B cell (primary cell): Measurements from ENCODE around the gene ZNF428. TPM values are rescaled to one million over a fixed set of nuclear protein-coding genes. Genes with fewer than 3 reads are reported as not detected.

ENCODE experiments used
- ATAC-seq: fragments of 200-7000 bp; cut with Tn5 transposase; one replicate; pipeline ENCODE4 v1.10.0; 2021; ENCODE audit warnings: low read depth, mild to moderate bottlenecking, moderate number of reproducible peaks, moderate library complexity
- CTCF ChIA-PET: fragments of 350-600 bp; sonication (Branson Sonifier 250); formaldehyde crosslinking; loops from one replicate; lab custom pipeline; 2021; ENCODE audit warnings: antibody characterized with exemption, inconsistent platforms; lab: Charles Lee
- POLR2A ChIA-PET: fragments of 350-600 bp; sonication (Branson Sonifier 250); formaldehyde crosslinking; loops from one replicate; lab custom pipeline; 2021; ENCODE audit warnings: antibody characterized with exemption; lab: Charles Lee
- DNase-seq: peaks from one replicate; pipeline ENCODE4 v3.0.0; 2013
- H2AFZ ChIP-seq: 2 replicates; pipeline ENCODE4 v1.6.1; 2012; ENCODE audit warnings: mild to moderate bottlenecking, low read depth, low read length; ENCODE audit not compliant: insufficient read depth, poor library complexity, severe bottlenecking
- H3K27ac ChIP-seq, 2 donors: 1 replicate in 1 of 2; 2 replicates in 1 of 2; pipeline ENCODE4 v1.5.1; 2012 to 2013; ENCODE audit warnings: low read length in 2 of 2, mild to moderate bottlenecking in 2 of 2, moderate library complexity in 1 of 2
- H3K27me3 ChIP-seq, 4 experiments: fragments of 200-600 bp in 1 of 4; sonication (generic) in 1 of 4; replicated peaks in 1 of 4; 1 replicate in 2 of 4; 2 replicates in 2 of 4; pipeline versions ENCODE4 v1.6.1 to v1.7.0; 2013 to 2016; ENCODE audit warnings: low read length in 3 of 4, mild to moderate bottlenecking in 2 of 4, mixed read lengths in 1 of 4, moderate library complexity in 1 of 4; ENCODE audit not compliant: insufficient read depth in 4 of 4, control insufficient read depth in 3 of 4; ENCODE audit errors: control extremely low read depth in 1 of 4
- H3K36me3 ChIP-seq, 2 experiments: replicated peaks in 1 of 2; 1 replicate in 1 of 2; 2 replicates in 1 of 2; pipeline versions ENCODE4 v1.6.1 to v1.7.1; 2013; ENCODE audit warnings: low read length in 1 of 2; ENCODE audit not compliant: insufficient read depth in 2 of 2, control insufficient read depth in 1 of 2; ENCODE audit errors: control extremely low read depth in 1 of 2, extremely low read depth in 1 of 2
- H3K4me1 ChIP-seq, 2 donors: fragments of 200-600 bp in 1 of 2; sonication (generic) in 1 of 2; 1 replicate in 1 of 2; 2 replicates in 1 of 2; pipeline versions ENCODE4 v1.5.1 to v1.6.1; 2013 to 2017; ENCODE audit warnings: low read length in 2 of 2; ENCODE audit not compliant: control insufficient read depth in 2 of 2, insufficient read depth in 2 of 2
- H3K4me2 ChIP-seq: replicated peaks from 2 replicates; pipeline ENCODE3; 2012; ENCODE audit warnings: mild to moderate bottlenecking, low read depth, low read length; ENCODE audit not compliant: poor library complexity, severe bottlenecking
- H3K4me3 ChIP-seq, 5 experiments: fragments of 200-600 bp in 1 of 5; sonication (generic) in 1 of 5; 1 replicate in 3 of 5; 2 replicates in 2 of 5; pipeline versions ENCODE4 v1.5.1 to v1.7.0; 2011 to 2016; ENCODE audit warnings: low read length in 4 of 5, mild to moderate bottlenecking in 4 of 5, low read depth in 2 of 5, control low read depth in 1 of 5, moderate library complexity in 1 of 5; ENCODE audit not compliant: insufficient read depth in 1 of 5; ENCODE audit errors: control extremely low read depth in 1 of 5, extremely low read depth in 1 of 5
- H3K79me2 ChIP-seq: fragments of 200-600 bp; sonication (generic); one replicate; pipeline ENCODE4 v1.6.0; 2016; ENCODE audit warnings: low read length; ENCODE audit not compliant: control insufficient read depth, insufficient read depth
- H3K9ac ChIP-seq: fragments of 200-600 bp; sonication (generic); 2 replicates; pipeline ENCODE4 v1.6.1; 2017; ENCODE audit warnings: mild to moderate bottlenecking, low read length, moderate library complexity
- H3K9me3 ChIP-seq, 3 donors: one replicate each; pipeline versions ENCODE4 v1.6.1 to v1.7.1; 2013; ENCODE audit warnings: low read length in 2 of 3; ENCODE audit not compliant: control insufficient read depth in 2 of 3, insufficient read depth in 1 of 3; ENCODE audit errors: control extremely low read depth in 1 of 3
- H4K20me1 ChIP-seq: 2 replicates; pipeline ENCODE4 v1.6.0; 2012; ENCODE audit warnings: mild to moderate bottlenecking, low read length; ENCODE audit not compliant: insufficient read depth, control insufficient read depth, poor library complexity, severe bottlenecking
- H3K27ac Mint-ChIP-seq: one replicate; pipeline ENCODE4 v1.8.0; 2021; ENCODE audit warnings: mixed read lengths
- H3K27me3 Mint-ChIP-seq: one replicate; pipeline ENCODE4 v1.8.0; 2021; ENCODE audit warnings: mixed read lengths
- H3K4me1 Mint-ChIP-seq: one replicate; pipeline ENCODE4 v1.8.0; 2021; ENCODE audit warnings: mixed read lengths
- H3K4me3 Mint-ChIP-seq: one replicate; pipeline ENCODE4 v1.8.0; 2021; ENCODE audit warnings: mixed read lengths
- H3K9me3 Mint-ChIP-seq: one replicate; pipeline ENCODE4 v1.8.0; 2022; ENCODE audit warnings: mixed read lengths; ENCODE audit not compliant: insufficient read depth
- EZH2 ChIP-seq: IDR thresholded peaks from 2 replicates; pipeline ENCODE4 v1.6.1; 2012; ENCODE audit warnings: borderline replicate concordance, low read depth, mild to moderate bottlenecking, moderate library complexity, low read length; ENCODE audit not compliant: insufficient read depth, poor library complexity, severe bottlenecking
- WGBS: methylation state at CpG from one replicate; pipeline ENCODE4 v1.1.5; 2013; ENCODE audit warnings: missing lambda C conversion rate; ENCODE audit not compliant: insufficient coverage; 5-methylcytosine and 5-hydroxymethylcytosine counted together
- intact Hi-C: fragments of 100-400 bp; cut with micrococcal nuclease; formaldehyde crosslinking; loops from one replicate; pipeline ENCODE4 v1.10.0; 2022
- polyA plus RNA-seq: library from polyadenylated mRNA; depleted of rRNA; stranded (reverse); fragments of >200 nt; gene quantifications from 2 replicates; pipeline ENCODE4 v1.2.3, GENCODE V29; 2012
- total RNA-seq, 2 donors: library from RNA; stranded (reverse); fragments of 120-200 nt in 1 of 2; gene quantifications; 1 replicate in 1 of 2; 2 replicates in 1 of 2; pipeline versions ENCODE4 v1.2.3 to v1.2.4, GENCODE V29; 2013 to 2022
- TF ChIP-seq, protein P1 (sequence below): fragments of 200-600 bp; IDR thresholded peaks from one replicate; pipeline ENCODE4 v1.8.0; 2022; ENCODE audit warnings: antibody characterized with exemption, mild to moderate bottlenecking

Gene ZNF428
- total and polyA plus RNA-seq, 2 donors (not counting 1 experiment from before 2014, with no cell fraction given), result 16.9 to 19.7 TPM

DNA sequence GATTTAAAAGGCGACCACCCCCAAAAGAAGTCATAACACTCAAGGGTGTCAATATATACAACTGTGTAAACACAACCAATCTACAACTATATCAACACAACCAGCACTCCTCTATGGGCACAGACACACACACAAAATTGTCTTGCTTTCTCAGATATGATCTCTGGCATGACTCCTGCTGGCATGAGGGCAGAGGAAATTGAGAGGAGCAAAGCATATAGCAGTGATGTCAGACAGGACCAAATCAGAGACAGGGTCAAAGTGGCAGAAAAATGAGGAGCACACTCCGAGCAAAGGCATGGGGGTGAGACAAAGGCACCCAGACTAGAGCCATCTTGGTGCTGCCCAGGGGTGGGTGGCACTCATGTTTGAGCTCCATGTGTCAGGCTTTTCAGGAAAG is 33.1 kb downstream of the ZNF428 start:
- peaks cover 0 to 2% of the 10 kb centered on the region in 2 experiments for H3K36me3 ChIP-seq
- no peak overlapping the region for H3K4me2 ChIP-seq
- no peak for DNase-seq
- POLR2A ChIA-PET, result no interaction called here
- no peak overlapping the region for H3K4me3 Mint-ChIP-seq
- WGBS, result 79% methylated on average over 2 of the region's 2 CpGs
- peaks cover 34 to 64% of the 10 kb centered on the region in 2 donors for H3K4me1 ChIP-seq
- H3K79me2 ChIP-seq, result peaks cover 11% of the 10 kb centered on the region
- intact Hi-C loops, result no loop called here
- H3K9ac ChIP-seq, result no peak overlapping the region
- CTCF ChIA-PET, result no interaction called here
- H4K20me1 ChIP-seq, result no peaks in the 10 kb centered on the region
- peaks cover 0 to 8% (median 0%) of the 10 kb centered on the region in 3 donors for H3K9me3 ChIP-seq
- ATAC-seq, result no peak
- H3K4me3 ChIP-seq, result no peak overlapping the region
- H3K9me3 Mint-ChIP-seq, result no peaks in the 10 kb centered on the region
- peaks cover 56% of the 10 kb centered on the region for H3K4me1 Mint-ChIP-seq
- H3K27me3 Mint-ChIP-seq, result no peaks in the 10 kb centered on the region
- no peaks in the 10 kb centered on the region for H3K27me3 ChIP-seq
- H3K27ac ChIP-seq, result no peak overlapping the region
- no peak overlapping the region for H3K27ac Mint-ChIP-seq
- TF ChIP-seq EZH2, result no peak
- TF ChIP-seq, protein P1, sequence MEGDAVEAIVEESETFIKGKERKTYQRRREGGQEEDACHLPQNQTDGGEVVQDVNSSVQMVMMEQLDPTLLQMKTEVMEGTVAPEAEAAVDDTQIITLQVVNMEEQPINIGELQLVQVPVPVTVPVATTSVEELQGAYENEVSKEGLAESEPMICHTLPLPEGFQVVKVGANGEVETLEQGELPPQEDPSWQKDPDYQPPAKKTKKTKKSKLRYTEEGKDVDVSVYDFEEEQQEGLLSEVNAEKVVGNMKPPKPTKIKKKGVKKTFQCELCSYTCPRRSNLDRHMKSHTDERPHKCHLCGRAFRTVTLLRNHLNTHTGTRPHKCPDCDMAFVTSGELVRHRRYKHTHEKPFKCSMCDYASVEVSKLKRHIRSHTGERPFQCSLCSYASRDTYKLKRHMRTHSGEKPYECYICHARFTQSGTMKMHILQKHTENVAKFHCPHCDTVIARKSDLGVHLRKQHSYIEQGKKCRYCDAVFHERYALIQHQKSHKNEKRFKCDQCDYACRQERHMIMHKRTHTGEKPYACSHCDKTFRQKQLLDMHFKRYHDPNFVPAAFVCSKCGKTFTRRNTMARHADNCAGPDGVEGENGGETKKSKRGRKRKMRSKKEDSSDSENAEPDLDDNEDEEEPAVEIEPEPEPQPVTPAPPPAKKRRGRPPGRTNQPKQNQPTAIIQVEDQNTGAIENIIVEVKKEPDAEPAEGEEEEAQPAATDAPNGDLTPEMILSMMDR, result no peak
- no peak overlapping the region for H2AFZ ChIP-seq

DNA sequence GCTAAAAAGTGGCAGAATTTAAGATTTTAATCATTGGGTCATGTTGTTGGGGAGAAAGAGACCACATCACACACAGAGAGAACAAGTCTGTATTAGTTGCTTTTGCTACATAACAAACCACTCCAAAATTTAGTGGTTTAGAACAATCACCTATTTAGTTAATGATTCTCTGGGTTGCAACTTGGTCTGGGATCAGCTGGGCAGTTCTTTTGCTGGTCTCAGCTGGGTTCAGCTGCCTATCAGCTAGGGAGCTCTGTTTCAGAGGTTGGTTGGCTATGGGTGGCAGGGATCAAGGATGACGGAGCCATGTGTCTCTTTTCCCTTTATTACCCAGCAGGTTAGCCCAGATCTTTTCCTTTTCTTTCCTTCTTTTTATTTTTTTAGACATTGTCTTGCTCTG is 34.9 kb downstream of the ZNF428 start:
- H3K4me2 ChIP-seq, result peak overlapping the region; percentile 42
- H3K9ac ChIP-seq, result no peak overlapping the region
- H3K27ac ChIP-seq, result peak overlapping the region; percentile 0 to 66
- H3K36me3 ChIP-seq, result peaks cover 0 to 2% of the 10 kb centered on the region in 2 experiments
- ATAC-seq (no peak), DNase-seq (no peak)
- ChIA-PET CTCF (interaction anchor here (1.1 to 2.1 kb wide), 3 partner anchors 10 to 137 kb away, joined by 4 to 14 read pairs (median 5); no protein-coding TSS in a partner anchor), POLR2A (no interaction called here)
- Mint-ChIP-seq H3K27ac (peak overlapping the region; percentile 77), H3K27me3 (no peaks in the 10 kb centered on the region), H3K4me1 (peaks cover 48% of the 10 kb centered on the region), H3K9me3 (no peaks in the 10 kb centered on the region), H3K4me3 (no peak overlapping the region)
- H3K4me3 ChIP-seq, result no peak overlapping the region
- intact Hi-C loops, result no loop called here
- H3K27me3 ChIP-seq, result no peaks in the 10 kb centered on the region
- H2AFZ ChIP-seq, result no peak overlapping the region
- WGBS, result no CpG with 5 or more reads among the region's 1 CpG
- TF ChIP-seq EZH2, result no peak
- TF ChIP-seq, protein P1, result no peak
- H3K9me3 ChIP-seq, result peaks cover 0 to 8% (median 0%) of the 10 kb centered on the region in 3 donors
- H3K79me2 ChIP-seq, result peaks cover 11% of the 10 kb centered on the region
- no peaks in the 10 kb centered on the region for H4K20me1 ChIP-seq
- H3K4me1 ChIP-seq, result peaks cover 29 to 66% of the 10 kb centered on the region in 2 donors
